GM18907 (cell line): Measurements from ENCODE around the gene GNB1.
"Not testable (repeated sequence)": the region's sequence is repeated elsewhere in the genome, so short reads cannot be mapped to it uniquely, and the experiment has no call there.

Source experiments
- ATAC-seq: cut with Tn5 transposase; IDR thresholded peaks from one replicate; pipeline ENCODE4 v1.9.1; 2021; ENCODE audit warnings: mild to moderate bottlenecking, moderate library complexity; ENCODE audit not compliant: unreplicated experiment

The GNB1 gene

GRCh38 chr1:1890506-1891348 lies at the start of gene GNB1:
Gene GNB1 (minus strand): TSS chr1:1891087. CDS start chr1:1825453, 65,634 bp downstream.
- peak; percentile 64 for ATAC-seq

- ATAC-seq, result no peak
These were observed 49.2 kb upstream of the GNB1 start for GRCh38 chr1:1940123-1940425.

GRCh38 chr1:1939296-1940122 lies 48.6 kb upstream of the GNB1 start:
- no peak for ATAC-seq

- ATAC-seq, result no peak
These were observed 47.9 kb upstream of the GNB1 start for GRCh38 chr1:1938613-1939295.

- no peak for ATAC-seq
These were observed 47.3 kb upstream of the GNB1 start for GRCh38 chr1:1938276-1938573.

GRCh38 chr1:1937549-1938275 lies 46.8 kb upstream of the GNB1 start:
- ATAC-seq, result no peak

GRCh38 chr1:1937061-1937460 lies 46.2 kb upstream of the GNB1 start:
- no peak for ATAC-seq

- ATAC-seq, result not testable (repeated sequence)
These were observed 44.0 kb upstream of the GNB1 start for GRCh38 chr1:1934848-1935247.

GRCh38 chr1:1929639-1930545 lies 39.0 kb upstream of the GNB1 start:
- ATAC-seq, result no peak

- ATAC-seq, result no peak
These were observed 38.3 kb upstream of the GNB1 start for GRCh38 chr1:1929102-1929638.

GRCh38 chr1:1928231-1929101 lies 37.6 kb upstream of the GNB1 start:
- no peak for ATAC-seq

- ATAC-seq, result no peak
These were observed 36.9 kb upstream of the GNB1 start for GRCh38 chr1:1927751-1928150.

GRCh38 chr1:1926886-1927660 lies 36.2 kb upstream of the GNB1 start:
- ATAC-seq, result no peak

GRCh38 chr1:1926346-1926811 lies 35.5 kb upstream of the GNB1 start:
- no peak for ATAC-seq

GRCh38 chr1:1925437-1926345 lies 34.8 kb upstream of the GNB1 start:
- no peak for ATAC-seq

- ATAC-seq, result no peak
These were observed 34.0 kb upstream of the GNB1 start for GRCh38 chr1:1924849-1925248.

GRCh38 chr1:1924386-1924785 lies 33.5 kb upstream of the GNB1 start:
- no peak for ATAC-seq
